HG02884 (cell line): ENCODE results near the gene RUNX2.

Experiments used
- ATAC-seq: cut with Tn5 transposase; IDR thresholded peaks from one replicate; pipeline ENCODE4 v1.9.1; 2021; ENCODE audit warnings: mild to moderate bottlenecking, moderate library complexity; ENCODE audit not compliant: unreplicated experiment

RUNX2 gene

DNA sequence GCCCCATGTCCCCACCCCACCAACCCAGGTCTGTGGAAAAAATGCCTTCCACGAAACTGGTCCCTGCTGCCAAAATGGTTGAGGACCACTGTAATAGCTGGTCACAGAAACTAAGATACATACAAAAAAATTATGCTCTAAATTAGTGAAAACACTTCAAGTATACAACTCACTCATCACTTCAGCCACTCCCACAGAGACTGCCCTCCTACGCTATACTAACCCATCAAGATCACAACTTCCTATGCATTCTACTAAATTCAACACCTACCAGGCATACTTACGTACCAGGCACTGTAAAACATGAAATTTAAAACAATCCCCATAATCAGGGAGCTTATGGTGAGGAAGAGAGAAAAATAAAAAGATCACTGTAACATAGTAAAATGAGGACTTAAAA lies 22.9 kb downstream of the RUNX2 start:
- no peak for ATAC-seq

- no peak for ATAC-seq
Measured at GRCh38 chr6:45351667-45352066, 23.5 kb downstream of the RUNX2 start.

- no peak for ATAC-seq
Measured at GRCh38 chr6:45353654-45354053, 25.5 kb downstream of the RUNX2 start.

DNA sequence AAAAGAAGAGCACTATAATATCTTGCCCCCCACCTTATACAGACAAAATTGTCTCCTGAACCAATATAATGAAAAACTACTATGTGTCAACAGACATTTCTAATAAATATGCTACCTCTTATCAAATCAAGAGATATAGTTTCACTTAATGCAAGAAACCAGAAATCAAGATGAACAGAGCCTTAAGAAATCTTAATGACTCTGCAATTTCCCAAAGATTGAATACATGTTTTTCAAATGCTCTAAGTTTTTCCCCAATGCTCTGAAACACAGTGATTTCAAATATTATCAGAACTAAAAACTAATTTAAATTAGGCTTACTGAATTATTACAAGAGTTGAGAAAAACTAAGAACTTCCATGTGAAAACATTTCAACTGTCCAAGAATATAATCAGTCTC lies 36.3 kb downstream of the RUNX2 start:
- ATAC-seq, result no peak

DNA sequence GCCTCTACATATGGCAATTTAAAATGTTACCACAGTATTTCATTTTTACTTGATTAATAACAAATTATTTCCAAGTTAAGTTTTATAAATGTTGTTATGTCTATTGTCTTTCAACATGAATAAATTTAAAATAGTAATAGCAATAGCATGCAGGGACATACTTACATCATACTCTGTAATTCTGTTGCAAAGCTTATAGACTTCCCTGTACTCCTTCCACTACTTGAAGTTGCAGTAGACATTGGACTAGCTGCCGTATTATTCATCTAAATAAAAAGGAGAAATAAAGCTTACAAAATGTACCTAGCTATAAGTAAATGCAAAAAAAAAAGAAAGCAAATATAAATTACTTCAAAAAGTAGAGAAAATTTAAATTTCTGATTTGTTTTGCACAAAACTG lies 36.9 kb downstream of the RUNX2 start:
- no peak for ATAC-seq

DNA sequence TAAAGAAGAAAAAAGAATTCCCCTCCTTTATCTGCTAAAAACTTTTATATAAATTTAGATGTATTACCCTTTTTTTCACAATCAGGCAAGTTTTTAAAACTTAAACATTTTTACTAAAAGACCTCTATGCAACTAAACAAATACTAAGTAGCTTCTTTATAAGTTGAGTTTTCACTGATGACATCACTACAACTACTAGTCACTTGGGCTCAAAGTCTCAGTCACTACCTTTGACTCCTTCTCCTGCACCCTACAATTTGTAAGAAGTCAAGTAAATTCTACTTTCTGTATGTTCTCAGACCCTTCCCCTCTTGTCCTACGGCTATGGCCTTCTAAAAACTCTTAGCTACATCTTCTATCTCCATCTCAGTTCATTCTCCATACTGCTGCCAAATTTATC lies 38.4 kb downstream of the RUNX2 start:
- no peak for ATAC-seq

DNA sequence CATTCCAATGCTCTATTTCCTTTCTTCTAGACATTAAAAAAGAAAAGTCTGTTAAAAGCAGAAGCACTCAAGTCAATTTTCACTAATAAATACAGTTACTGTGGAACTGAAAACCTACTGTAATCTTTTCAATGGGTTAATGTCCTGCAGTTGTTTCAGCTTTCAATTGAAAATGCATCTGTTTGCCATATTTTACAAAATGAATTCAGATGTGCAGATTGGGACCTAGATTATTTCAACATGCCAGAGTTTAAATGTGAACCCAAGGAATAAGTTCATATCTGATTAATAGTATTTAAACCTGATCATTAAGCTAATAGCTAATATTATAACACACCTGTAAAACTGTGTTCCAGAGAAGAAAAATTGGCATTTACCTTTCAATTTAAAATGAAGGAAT lies 39.9 kb downstream of the RUNX2 start:
- ATAC-seq, result no peak

- no peak for ATAC-seq
Measured at GRCh38 chr6:45369870-45370269, 41.7 kb downstream of the RUNX2 start.

DNA sequence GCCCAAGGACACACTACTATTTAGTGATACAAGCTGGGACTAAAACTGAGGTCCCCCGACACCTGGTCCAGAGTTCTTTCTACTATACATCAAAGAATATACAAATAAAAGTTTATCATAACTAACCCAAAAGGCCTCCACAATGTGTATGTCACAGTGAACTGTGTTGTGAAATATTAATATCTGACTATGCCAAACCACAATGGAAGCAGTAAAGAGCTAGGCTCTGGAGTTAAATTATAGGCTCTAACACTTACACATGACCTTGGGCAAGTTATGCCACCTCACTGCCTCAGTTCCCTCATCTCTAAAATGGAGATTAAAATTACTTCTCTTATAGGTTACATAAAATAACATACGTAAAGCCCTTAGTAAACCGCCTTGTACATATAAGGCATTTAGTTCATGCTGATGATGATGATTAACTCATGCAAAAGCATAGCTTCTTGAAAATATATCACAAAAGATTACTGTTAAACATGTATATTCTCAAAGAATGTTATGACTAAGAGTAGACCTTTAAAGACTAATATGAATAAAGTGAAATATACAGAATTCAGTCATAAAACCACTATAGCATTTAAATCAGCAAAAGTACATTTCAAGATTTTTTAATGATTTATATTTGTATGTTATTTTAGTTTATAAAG lies 43.9 kb downstream of the RUNX2 start:
- no peak for ATAC-seq

GRCh38 chr6:45375449-45375848 lies 47.3 kb downstream of the RUNX2 start:
- ATAC-seq, result no peak

DNA sequence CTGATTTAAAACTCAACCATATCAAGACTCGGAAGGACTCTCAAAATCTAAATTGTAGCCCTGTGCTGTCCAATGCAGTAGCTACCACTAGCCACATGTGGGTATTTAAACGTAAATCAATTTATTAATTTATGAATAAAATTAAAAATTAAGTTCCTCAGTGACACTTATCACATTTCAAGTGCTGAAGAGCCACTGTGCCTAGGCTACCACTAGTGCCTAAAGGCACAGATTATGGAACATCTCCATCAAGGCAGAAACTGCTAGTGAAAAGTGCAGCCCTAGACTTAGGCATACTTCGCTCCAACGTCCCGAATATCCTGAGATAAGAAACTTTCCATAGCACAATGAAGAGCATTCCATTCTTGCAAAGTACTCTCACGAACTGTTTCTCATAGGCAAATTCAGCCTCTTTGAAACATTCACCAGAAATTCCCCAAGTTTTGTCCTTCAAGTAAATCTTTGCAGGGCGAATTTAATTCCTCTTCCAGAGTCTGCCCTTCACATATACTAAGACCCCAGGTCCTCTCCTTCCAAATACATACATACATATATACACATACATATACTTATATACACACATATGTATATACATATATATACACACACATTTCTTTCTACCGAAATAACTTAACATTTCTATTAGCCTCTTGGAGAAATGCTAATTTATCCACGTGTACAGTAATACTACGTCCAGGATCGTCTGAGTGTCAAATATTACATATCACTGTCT lies 48.3 kb downstream of the RUNX2 start:
- ATAC-seq, result no peak

DNA sequence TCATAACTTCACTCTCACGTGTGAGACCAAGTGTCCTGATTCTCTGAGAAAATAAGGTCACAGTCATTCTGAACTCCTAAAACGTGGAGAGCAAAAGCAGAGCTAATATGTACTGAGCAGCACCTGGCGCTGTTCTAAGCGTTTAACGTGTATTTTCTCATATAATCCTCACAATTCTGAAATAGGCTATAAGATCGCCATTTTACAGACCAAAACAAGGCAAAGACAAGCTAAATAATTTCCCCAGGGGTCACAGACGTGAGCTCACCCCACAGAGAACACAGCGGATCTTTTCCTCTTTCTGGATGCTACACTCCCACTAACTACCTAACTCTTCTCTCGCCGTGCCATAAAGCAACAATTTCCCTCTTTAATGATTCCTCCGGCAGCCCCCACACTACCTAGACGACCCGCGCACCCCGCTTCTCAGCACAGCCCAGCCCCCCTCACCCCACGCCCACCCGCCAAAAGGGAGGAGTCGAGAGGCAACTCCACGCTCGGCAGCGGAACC lies 49.0 kb downstream of the RUNX2 start:
- ATAC-seq, result peak; percentile 10

DNA sequence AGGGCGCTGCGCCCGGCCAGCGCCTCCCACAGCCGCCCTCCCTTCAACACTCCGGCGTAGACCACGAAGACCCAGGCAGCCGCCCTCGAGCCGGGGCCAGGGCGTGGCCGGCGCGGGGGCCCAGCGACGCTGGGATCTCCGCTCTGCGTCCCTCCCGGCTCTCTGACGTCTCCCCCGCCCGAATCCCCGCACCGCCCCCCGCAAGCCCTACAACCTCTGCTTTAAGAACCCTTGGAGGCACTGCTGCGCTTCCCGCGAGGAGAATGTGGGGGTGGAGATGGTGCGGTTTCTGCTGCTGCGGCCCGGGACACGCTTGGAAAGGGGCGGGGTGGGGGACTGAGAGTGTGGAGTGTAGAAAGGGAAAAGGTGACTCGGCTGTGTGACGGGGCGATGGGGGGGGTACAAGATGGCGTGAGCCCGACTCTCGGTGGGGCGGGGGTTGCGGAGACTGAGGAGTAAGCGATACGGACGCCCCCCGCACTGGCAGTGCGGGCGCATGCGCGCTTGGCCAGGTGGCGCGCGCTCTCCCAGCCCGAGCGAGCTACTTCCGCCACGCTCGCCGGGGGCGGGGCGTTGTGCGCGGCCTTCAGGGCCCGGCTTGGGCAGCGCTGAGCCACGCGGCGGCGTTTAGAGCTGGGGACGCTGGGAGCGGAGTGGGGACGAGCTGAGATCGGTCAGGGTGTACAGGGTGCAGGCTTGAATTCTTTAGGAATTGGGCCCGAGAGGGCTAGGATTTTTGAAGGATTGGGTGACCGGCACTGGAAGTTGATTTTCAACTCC lies 49.6 kb downstream of the RUNX2 start, which contains the start of gene SUPT3H:
TSS of gene SUPT3H (minus strand) at position 381 of the 780 bp plus-strand sequence.
- peak; percentile 90 for ATAC-seq

DNA sequence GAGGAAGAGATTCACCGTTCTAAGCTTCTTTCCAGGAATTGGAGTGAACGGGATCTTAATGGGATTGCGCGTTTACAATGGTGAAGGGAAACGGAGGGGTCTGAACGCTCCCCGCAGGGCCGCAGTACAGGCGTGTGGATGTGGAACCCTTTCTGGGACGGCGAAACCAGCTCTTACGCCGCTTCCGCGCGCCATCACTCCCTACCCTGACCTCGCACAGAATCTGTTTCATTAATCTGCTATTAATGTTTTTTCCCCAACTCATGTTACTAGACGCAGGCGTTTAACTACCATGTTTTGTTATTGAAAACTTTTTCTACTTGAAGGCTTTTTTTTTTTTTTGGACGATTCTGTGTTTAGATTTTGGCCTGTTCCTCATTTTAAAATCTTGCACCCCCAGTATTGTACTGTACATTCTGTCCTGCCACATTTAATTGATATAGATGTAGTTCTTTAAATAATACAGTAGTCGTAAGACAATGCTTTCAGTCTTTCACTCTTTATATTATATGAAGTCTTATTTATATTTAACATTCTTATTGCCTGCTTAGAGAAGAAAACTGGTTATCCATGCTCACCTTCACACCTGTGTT lies 50.3 kb downstream of the RUNX2 start:
- peak; percentile 28 for ATAC-seq

GRCh38 chr6:45382391-45382790 lies 54.3 kb downstream of the RUNX2 start:
- ATAC-seq, result no peak

- ATAC-seq, result no peak
Measured at GRCh38 chr6:45386501-45386900, 58.4 kb downstream of the RUNX2 start.

GRCh38 chr6:45387236-45387635 lies 59.1 kb downstream of the RUNX2 start:
- no peak for ATAC-seq

- ATAC-seq, result no peak
Measured at GRCh38 chr6:45388328-45388727, 60.2 kb downstream of the RUNX2 start.

DNA sequence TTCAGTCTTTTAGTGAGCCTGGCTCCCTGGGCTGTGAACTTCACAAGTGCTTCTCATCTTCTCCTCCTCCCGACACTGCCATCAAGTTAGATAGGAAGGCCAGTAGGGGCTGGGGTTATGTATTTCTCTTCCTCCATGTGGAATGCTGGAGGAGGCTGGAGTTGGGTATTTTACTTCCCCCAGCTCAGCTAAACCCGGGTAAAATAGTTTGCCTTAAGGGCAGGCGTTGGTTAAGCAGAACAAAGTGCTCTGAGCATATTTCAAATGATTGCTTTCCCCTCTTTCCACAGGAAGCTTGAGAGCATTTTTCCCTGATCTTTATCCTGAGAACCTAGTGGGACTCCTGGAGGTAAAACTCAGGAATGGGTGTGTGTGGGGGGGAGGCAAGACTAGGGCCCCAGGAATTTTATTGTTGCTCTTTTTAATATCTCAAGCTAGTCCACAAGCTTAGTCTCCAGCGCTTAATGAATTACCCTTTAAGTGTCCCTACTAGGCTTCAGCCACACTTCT lies 66.5 kb downstream of the RUNX2 start:
- no peak for ATAC-seq

DNA sequence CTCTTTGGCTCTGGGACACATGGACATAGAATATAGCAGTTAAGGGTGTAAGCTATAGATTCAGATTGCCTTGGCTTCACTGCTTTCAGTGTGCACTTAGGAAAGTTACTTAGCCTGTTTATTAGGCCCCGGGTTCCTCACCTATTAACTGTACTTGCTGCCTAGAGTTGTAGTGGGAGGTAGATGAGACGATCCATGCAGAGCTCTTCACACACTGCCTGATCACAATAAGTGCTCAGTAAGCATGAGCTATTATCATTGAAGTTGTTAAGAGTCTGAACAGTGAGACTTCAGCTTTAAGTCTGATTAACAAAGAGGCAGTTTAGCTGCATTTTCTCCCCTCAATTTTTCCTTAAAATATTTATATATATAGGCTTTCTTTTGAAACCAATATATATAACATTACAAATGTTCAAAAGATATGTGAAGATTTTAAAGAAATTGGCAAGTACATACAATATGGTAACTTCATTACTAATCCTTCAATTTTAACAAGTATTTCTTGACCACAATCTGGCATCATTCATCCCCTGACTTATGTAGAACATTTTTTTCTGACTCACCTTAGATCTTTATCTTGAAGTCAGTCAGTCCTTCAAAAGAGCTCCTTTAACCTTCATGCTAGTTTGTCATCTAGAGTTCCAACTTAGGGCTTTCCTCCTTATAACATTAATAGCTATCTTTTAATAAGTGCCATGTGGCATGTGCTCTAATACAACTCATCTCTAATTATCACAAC lies 70.1 kb downstream of the RUNX2 start:
- no peak for ATAC-seq
